GM23338 (cell line): ENCODE results near the gene SPOCK2. TPM values are rescaled to one million over a fixed set of nuclear protein-coding genes. Genes with fewer than 3 reads are reported as not detected.

Experiments
- ATAC-seq: fragments of 200-7000 bp; cut with Tn5 transposase; 3 replicates; pipeline ENCODE4 v1.9.1; 2020
- DNase-seq: peaks from one replicate; pipeline ENCODE4 v3.0.0-alpha.2; 2015; ENCODE audit warnings: low spot score
- H2AFZ ChIP-seq: fragments of 200-600 bp; sonication (generic); 2 replicates; pipeline ENCODE4 v1.8.0; 2016; ENCODE audit warnings: antibody characterized with exemption, mild to moderate bottlenecking, moderate library complexity
- H3F3A ChIP-seq: fragments of 200-600 bp; sonication (generic); replicated peaks from 2 replicates; pipeline ENCODE4 v1.8.0; 2017; ENCODE audit warnings: antibody characterized with exemption, mixed run types, low read depth
- H3K27ac ChIP-seq: fragments of 200-600 bp; sonication (generic); 2 replicates; pipeline ENCODE4 v1.6.1; 2016; ENCODE audit warnings: low read depth
- H3K27me3 ChIP-seq: fragments of 200-600 bp; sonication (generic); 2 replicates; pipeline ENCODE4 v1.8.0; 2016; ENCODE audit warnings: mild to moderate bottlenecking, mixed run types, moderate library complexity; ENCODE audit not compliant: insufficient read depth
- H3K36me3 ChIP-seq: fragments of 200-600 bp; sonication (generic); 2 replicates; pipeline ENCODE4 v1.8.0; 2016; ENCODE audit warnings: mild to moderate bottlenecking; ENCODE audit not compliant: insufficient read depth
- H3K4me1 ChIP-seq: fragments of 200-600 bp; sonication (generic); 2 replicates; pipeline ENCODE4 v1.8.0; 2016; ENCODE audit warnings: mild to moderate bottlenecking, moderate library complexity; ENCODE audit not compliant: insufficient read depth
- H3K4me2 ChIP-seq: fragments of 200-600 bp; sonication (generic); 2 replicates; pipeline ENCODE4 v1.7.1; 2017; ENCODE audit warnings: mixed run types
- H3K4me3 ChIP-seq: fragments of 200-600 bp; sonication (generic); 2 replicates; pipeline ENCODE4 v1.6.1; 2016; ENCODE audit warnings: mixed run types
- H3K79me2 ChIP-seq: fragments of 200-600 bp; sonication (generic); replicated peaks from 2 replicates; pipeline ENCODE4 v1.8.0; 2017; ENCODE audit warnings: mild to moderate bottlenecking; ENCODE audit not compliant: insufficient read depth
- H3K9me2 ChIP-seq: fragments of 200-600 bp; sonication (generic); 2 replicates; pipeline ENCODE4 v1.8.0; 2017; ENCODE audit not compliant: insufficient read depth
- H4K20me1 ChIP-seq: fragments of 200-600 bp; sonication (generic); replicated peaks from 2 replicates; pipeline ENCODE4 v1.8.0; 2017; ENCODE audit warnings: mild to moderate bottlenecking; ENCODE audit not compliant: insufficient read depth
- H3K27ac Mint-ChIP-seq: 2 replicates; pipeline ENCODE4 v1.8.0; 2020; ENCODE audit warnings: inconsistent platforms, mild to moderate bottlenecking, moderate library complexity, mixed read lengths
- H3K27me3 Mint-ChIP-seq: 3 replicates; pipeline ENCODE4 v1.8.0; 2022; ENCODE audit warnings: low read depth, mild to moderate bottlenecking, moderate library complexity, mixed read lengths, inconsistent platforms; ENCODE audit not compliant: insufficient read depth, poor library complexity
- H3K36me3 Mint-ChIP-seq: 3 replicates; pipeline ENCODE4 v1.8.0; 2021; ENCODE audit warnings: low read depth, mild to moderate bottlenecking, inconsistent platforms, moderate library complexity, mixed read lengths
- H3K4me1 Mint-ChIP-seq: 3 replicates; pipeline ENCODE4 v1.8.0; 2020; ENCODE audit warnings: mild to moderate bottlenecking, inconsistent platforms, mixed read lengths
- H3K4me3 Mint-ChIP-seq: 3 replicates; pipeline ENCODE4 v1.8.0; 2021; ENCODE audit warnings: moderate library complexity, mild to moderate bottlenecking, inconsistent platforms, mixed read lengths
- H3K9me3 Mint-ChIP-seq: 3 replicates; pipeline ENCODE4 v1.8.0; 2020; ENCODE audit warnings: moderate library complexity, mild to moderate bottlenecking, inconsistent platforms, mixed read lengths
- CREB1 ChIP-seq: fragments of 250-450 bp; sonication (Bioruptor Pico); IDR thresholded peaks from 2 replicates; pipeline ENCODE4 v1.5.0; 2020; ENCODE audit warnings: low read depth, mild to moderate bottlenecking, moderate library complexity
- EZH2 ChIP-seq: fragments of 200-600 bp; sonication (generic); IDR thresholded peaks from one replicate; pipeline ENCODE4 v1.8.0; 2017; ENCODE audit warnings: antibody characterized with exemption, mild to moderate bottlenecking, low read depth; ENCODE audit not compliant: unreplicated experiment
- EZH2phosphoT487 ChIP-seq: fragments of 200-600 bp; sonication (generic); IDR thresholded peaks from one replicate; pipeline ENCODE4 v1.8.1; 2018; ENCODE audit warnings: antibody characterized with exemption; ENCODE audit not compliant: unreplicated experiment
- JUNB ChIP-seq: IDR thresholded peaks from one replicate; pipeline ENCODE4 v1.6.1; 2016; ENCODE audit warnings: antibody characterized with exemption; ENCODE audit not compliant: unreplicated experiment
- NANOG ChIP-seq: IDR thresholded peaks from 2 replicates; pipeline ENCODE4 v1.6.1; 2016; ENCODE audit warnings: antibody characterized with exemption, borderline replicate concordance
- POLR2AphosphoS5 ChIP-seq: IDR thresholded peaks from 2 replicates; pipeline ENCODE4 v1.6.1; 2016; ENCODE audit warnings: antibody characterized with exemption, low read depth
- STAT1 ChIP-seq: IDR thresholded peaks from one replicate; pipeline ENCODE4 v1.6.1; 2016; ENCODE audit warnings: antibody characterized with exemption; ENCODE audit not compliant: unreplicated experiment
- ZNF114 ChIP-seq: fragments of 250-450 bp; sonication (Bioruptor Pico); IDR thresholded peaks from 2 replicates; pipeline ENCODE4 v1.5.0; 2020; ENCODE audit warnings: mild to moderate bottlenecking, moderate library complexity
- ZNF331 ChIP-seq: fragments of 250-450 bp; sonication (Bioruptor Pico); IDR thresholded peaks from 2 replicates; pipeline ENCODE4 v1.5.0; 2020; ENCODE audit warnings: low read depth, mild to moderate bottlenecking, moderate library complexity
- polyA plus RNA-seq: library from polyadenylated mRNA; unstranded; fragments of >200 nt; fragmentation: Nextera tagmentation; extraction: Ambion mirVana; gene quantifications from 2 replicates; pipeline ENCODE4 v1.2.1, GENCODE V29; 2016
- total RNA-seq: library from RNA; depleted of rRNA; stranded (reverse); fragments of >200 nt; shearing (Covaris generic); gene quantifications from 2 replicates; pipeline ENCODE4 v1.2.3, GENCODE V29; 2014
- TF ChIP-seq, protein P1 (sequence below): fragments of 250-450 bp; sonication (Bioruptor Pico); IDR thresholded peaks from 2 replicates; pipeline ENCODE4 v1.5.0; 2020; ENCODE audit warnings: mild to moderate bottlenecking, moderate library complexity
- TF ChIP-seq, protein P2 (sequence below): IDR thresholded peaks from one replicate; pipeline ENCODE4 v1.6.1; 2018; ENCODE audit warnings: antibody characterized with exemption; ENCODE audit not compliant: unreplicated experiment

Gene SPOCK2
- total and polyA plus RNA-seq, 2 experiments from 2014 or later: 1.3 to 3.6 TPM

DNA sequence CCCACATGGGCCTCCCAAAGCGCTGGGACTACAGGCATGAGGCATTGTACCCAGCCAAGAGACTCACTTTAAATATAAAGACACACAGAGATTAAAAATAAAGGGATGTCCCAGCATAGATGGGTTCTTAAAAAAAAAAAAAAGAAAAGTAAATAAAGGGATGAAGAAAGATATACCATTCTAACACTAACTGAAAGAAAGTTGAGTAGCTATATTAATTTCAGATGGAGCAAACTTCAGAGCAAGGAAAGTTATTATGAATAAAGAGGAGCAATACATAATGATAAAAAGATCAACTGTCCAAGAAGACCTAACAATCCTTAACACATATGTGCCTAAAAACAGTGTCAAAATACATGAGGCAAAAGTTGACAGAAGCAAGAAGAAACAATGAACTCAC lies 33.0 kb upstream of the SPOCK2 start:
- H3K27ac ChIP-seq: no peak overlapping the region
- no peak for DNase-seq
- Mint-ChIP-seq H3K27me3 (no peaks in the 10 kb centered on the region), H3K9me3 (peaks cover 8% of the 10 kb centered on the region), H3K4me1 (peaks cover 4% of the 10 kb centered on the region), H3K36me3 (peaks cover 17% of the 10 kb centered on the region), H3K27ac (no peak overlapping the region), H3K4me3 (no peak overlapping the region)
- no peaks in the 10 kb centered on the region for H3F3A ChIP-seq
- H3K4me3 ChIP-seq: no peak overlapping the region
- H3K4me2 ChIP-seq: no peak overlapping the region
- no peaks in the 10 kb centered on the region for H4K20me1 ChIP-seq
- H3K9me2 ChIP-seq: no peaks in the 10 kb centered on the region
- no peaks in the 10 kb centered on the region for H3K36me3 ChIP-seq
- H2AFZ ChIP-seq: no peak overlapping the region
- no peaks in the 10 kb centered on the region for H3K27me3 ChIP-seq
- no peak for ATAC-seq
- 0 out of 2 replicates have a peak, but pooled peaks cover 3% of the 10 kb centered on the region for H3K4me1 ChIP-seq
- no peak for TF ChIP-seq CREB1 (CRISPR knock-in tag)
- TF ChIP-seq, protein P1, sequence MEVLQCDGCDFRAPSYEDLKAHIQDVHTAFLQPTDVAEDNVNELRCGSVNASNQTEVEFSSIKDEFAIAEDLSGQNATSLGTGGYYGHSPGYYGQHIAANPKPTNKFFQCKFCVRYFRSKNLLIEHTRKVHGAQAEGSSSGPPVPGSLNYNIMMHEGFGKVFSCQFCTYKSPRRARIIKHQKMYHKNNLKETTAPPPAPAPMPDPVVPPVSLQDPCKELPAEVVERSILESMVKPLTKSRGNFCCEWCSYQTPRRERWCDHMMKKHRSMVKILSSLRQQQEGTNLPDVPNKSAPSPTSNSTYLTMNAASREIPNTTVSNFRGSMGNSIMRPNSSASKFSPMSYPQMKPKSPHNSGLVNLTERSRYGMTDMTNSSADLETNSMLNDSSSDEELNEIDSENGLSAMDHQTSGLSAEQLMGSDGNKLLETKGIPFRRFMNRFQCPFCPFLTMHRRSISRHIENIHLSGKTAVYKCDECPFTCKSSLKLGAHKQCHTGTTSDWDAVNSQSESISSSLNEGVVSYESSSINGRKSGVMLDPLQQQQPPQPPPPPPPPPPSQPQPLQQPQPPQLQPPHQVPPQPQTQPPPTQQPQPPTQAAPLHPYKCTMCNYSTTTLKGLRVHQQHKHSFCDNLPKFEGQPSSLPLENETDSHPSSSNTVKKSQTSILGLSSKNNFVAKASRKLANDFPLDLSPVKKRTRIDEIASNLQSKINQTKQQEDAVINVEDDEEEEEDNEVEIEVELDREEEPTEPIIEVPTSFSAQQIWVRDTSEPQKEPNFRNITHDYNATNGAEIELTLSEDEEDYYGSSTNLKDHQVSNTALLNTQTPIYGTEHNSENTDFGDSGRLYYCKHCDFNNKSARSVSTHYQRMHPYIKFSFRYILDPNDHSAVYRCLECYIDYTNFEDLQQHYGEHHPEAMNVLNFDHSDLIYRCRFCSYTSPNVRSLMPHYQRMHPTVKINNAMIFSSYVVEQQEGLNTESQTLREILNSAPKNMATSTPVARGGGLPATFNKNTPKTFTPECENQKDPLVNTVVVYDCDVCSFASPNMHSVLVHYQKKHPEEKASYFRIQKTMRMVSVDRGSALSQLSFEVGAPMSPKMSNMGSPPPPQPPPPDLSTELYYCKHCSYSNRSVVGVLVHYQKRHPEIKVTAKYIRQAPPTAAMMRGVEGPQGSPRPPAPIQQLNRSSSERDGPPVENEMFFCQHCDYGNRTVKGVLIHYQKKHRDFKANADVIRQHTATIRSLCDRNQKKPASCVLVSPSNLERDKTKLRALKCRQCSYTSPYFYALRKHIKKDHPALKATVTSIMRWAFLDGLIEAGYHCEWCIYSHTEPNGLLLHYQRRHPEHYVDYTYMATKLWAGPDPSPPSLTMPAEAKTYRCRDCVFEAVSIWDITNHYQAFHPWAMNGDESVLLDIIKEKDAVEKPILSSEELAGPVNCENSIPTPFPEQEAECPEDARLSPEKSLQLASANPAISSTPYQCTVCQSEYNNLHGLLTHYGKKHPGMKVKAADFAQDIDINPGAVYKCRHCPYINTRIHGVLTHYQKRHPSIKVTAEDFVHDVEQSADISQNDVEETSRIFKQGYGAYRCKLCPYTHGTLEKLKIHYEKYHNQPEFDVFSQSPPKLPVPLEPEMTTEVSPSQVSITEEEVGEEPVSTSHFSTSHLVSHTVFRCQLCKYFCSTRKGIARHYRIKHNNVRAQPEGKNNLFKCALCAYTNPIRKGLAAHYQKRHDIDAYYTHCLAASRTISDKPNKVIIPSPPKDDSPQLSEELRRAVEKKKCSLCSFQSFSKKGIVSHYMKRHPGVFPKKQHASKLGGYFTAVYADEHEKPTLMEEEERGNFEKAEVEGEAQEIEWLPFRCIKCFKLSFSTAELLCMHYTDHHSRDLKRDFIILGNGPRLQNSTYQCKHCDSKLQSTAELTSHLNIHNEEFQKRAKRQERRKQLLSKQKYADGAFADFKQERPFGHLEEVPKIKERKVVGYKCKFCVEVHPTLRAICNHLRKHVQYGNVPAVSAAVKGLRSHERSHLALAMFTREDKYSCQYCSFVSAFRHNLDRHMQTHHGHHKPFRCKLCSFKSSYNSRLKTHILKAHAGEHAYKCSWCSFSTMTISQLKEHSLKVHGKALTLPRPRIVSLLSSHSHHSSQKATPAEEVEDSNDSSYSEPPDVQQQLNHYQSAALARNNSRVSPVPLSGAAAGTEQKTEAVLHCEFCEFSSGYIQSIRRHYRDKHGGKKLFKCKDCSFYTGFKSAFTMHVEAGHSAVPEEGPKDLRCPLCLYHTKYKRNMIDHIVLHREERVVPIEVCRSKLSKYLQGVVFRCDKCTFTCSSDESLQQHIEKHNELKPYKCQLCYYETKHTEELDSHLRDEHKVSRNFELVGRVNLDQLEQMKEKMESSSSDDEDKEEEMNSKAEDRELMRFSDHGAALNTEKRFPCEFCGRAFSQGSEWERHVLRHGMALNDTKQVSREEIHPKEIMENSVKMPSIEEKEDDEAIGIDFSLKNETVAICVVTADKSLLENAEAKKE (CRISPR knock-in tag): no peak
- TF ChIP-seq EZH2phosphoT487: no peak
- TF ChIP-seq ZNF114 (CRISPR knock-in tag): no peak
- no peak for TF ChIP-seq STAT1
- no peak for TF ChIP-seq POLR2AphosphoS5
- TF ChIP-seq JUNB: no peak
- H3K79me2 ChIP-seq: no peaks in the 10 kb centered on the region

DNA sequence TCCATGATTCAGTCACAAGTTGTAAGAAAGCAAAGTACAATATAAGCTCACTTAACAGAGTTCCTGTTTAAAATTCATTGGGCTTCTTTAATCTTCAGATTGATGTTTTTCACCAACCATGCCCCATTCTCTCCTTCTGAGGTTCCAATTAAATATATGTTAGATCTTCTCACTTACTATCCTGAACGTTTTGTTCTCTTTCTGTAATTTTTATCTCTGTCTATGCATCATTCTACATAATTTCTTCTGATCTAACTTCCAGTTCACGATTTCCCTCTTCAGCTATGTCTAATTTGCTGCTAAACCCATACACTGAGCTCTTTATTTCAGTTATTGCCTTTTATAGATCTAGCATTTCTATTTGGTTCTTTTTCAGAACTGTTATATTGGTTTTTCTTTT lies 28.0 kb upstream of the SPOCK2 start:
- Mint-ChIP-seq H3K27me3 (no peaks in the 10 kb centered on the region), H3K27ac (no peak overlapping the region), H3K4me3 (no peak overlapping the region), H3K36me3 (peaks cover 29% of the 10 kb centered on the region), H3K4me1 (no peaks in the 10 kb centered on the region), H3K9me3 (peaks cover 16% of the 10 kb centered on the region)
- Histone ChIP-seq H3K27ac (no peak overlapping the region), H3F3A (no peaks in the 10 kb centered on the region), H4K20me1 (no peaks in the 10 kb centered on the region), H3K79me2 (no peaks in the 10 kb centered on the region), H3K9me2 (no peaks in the 10 kb centered on the region), H3K27me3 (no peaks in the 10 kb centered on the region), H3K4me2 (no peak overlapping the region), H3K4me1 (no peaks in the 10 kb centered on the region), H2AFZ (no peak overlapping the region), H3K4me3 (no peak overlapping the region), H3K36me3 (no peaks in the 10 kb centered on the region)
- DNase-seq (no peak), ATAC-seq (no peak)
- TF ChIP-seq CREB1 (CRISPR knock-in tag) (no peak), ZNF331 (CRISPR knock-in tag) (no peak), STAT1 (no peak), EZH2phosphoT487 (no peak), EZH2 (no peak), NANOG (no peak), JUNB (no peak)
- TF ChIP-seq, protein P2, sequence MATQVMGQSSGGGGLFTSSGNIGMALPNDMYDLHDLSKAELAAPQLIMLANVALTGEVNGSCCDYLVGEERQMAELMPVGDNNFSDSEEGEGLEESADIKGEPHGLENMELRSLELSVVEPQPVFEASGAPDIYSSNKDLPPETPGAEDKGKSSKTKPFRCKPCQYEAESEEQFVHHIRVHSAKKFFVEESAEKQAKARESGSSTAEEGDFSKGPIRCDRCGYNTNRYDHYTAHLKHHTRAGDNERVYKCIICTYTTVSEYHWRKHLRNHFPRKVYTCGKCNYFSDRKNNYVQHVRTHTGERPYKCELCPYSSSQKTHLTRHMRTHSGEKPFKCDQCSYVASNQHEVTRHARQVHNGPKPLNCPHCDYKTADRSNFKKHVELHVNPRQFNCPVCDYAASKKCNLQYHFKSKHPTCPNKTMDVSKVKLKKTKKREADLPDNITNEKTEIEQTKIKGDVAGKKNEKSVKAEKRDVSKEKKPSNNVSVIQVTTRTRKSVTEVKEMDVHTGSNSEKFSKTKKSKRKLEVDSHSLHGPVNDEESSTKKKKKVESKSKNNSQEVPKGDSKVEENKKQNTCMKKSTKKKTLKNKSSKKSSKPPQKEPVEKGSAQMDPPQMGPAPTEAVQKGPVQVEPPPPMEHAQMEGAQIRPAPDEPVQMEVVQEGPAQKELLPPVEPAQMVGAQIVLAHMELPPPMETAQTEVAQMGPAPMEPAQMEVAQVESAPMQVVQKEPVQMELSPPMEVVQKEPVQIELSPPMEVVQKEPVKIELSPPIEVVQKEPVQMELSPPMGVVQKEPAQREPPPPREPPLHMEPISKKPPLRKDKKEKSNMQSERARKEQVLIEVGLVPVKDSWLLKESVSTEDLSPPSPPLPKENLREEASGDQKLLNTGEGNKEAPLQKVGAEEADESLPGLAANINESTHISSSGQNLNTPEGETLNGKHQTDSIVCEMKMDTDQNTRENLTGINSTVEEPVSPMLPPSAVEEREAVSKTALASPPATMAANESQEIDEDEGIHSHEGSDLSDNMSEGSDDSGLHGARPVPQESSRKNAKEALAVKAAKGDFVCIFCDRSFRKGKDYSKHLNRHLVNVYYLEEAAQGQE: no peak
